GM23248 (cell line): ENCODE data around the gene PARS2.

Experiments used
- EZH2 ChIP-seq: fragments of 200-600 bp; sonication (generic); IDR thresholded peaks from 2 replicates; pipeline ENCODE4 v1.6.1; 2018; ENCODE audit warnings: antibody characterized with exemption, mild to moderate bottlenecking; ENCODE audit not compliant: insufficient read depth, poor library complexity, severe bottlenecking
- EZH2phosphoT487 ChIP-seq: fragments of 200-600 bp; sonication (generic); IDR thresholded peaks from 2 replicates; pipeline ENCODE4 v1.6.1; 2018; ENCODE audit warnings: antibody characterized with exemption, moderate library complexity, mild to moderate bottlenecking, low read depth; ENCODE audit not compliant: insufficient read depth

GRCh38 chr1:54788459-54788858 lies 24.1 kb upstream of the PARS2 start:
- TF ChIP-seq EZH2: no peak
- TF ChIP-seq EZH2phosphoT487: no peak
